Activated CD4-positive, alpha-beta T cell treated with anti-CD3 and anti-CD28 coated beads for 48 hours (primary cell): ENCODE results near the gene APBB1IP.
"Not testable (repeated sequence)": the region's sequence is repeated elsewhere in the genome, so short reads cannot be mapped to it uniquely, and the experiment has no call there.

Experiments
- DNase-seq: peaks from one replicate; pipeline ENCODE4 v3.0.0-alpha.2; 2020

The APBB1IP gene

DNA sequence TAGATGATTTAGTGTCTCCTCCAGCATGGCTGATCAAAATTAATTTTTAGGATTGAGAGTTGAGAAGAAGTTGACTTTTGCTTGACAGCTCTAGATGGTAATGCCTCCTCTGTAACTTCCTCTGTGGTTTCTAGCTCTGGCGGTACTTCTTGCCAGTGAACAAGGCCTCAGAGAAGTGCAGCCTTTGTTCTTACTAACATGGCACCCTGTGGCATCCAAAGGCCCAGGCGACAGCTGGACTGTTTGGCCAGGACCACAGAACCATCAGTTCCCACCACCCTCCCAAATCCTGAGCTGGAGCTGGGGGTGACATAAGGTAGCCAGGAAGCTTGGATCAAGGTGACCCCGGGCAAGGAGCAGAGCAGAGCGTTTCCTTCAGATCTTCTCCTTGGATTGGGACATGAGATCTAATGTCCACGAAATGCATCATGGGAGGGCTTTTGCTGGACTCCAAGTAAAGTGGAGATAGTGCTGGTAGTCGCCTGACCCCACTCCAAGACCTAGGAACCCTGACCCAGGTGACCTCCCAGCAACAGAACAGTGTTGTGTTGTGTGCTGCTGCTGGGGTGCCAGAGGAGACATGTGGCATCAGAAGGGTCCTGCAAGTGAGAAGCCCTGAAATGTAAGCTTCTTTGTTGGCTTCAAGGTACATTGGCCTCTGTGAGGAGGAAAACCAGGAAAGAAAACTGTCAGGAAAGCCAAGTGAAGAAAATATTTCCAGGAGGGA is 41.8 kb downstream of the APBB1IP start:
- DNase-seq: no peak

DNA sequence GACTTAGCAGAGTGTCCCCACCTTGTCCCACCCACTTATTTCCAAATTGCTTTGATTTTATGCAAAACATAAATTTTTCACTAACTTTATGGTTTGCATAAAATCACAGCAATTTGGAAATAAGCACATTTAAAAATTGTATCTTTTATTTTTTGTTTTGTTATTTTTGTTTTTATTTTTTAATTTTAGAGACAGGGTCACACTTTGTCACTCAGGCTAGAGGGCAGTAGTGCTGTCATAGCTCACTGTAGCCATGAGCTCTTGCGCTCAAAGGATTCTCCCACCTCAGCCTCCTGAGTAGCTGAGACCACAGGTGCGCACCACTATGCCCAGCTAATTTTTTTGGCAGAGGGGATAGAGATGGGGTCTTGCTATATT is 43.2 kb downstream of the APBB1IP start:
- DNase-seq: no peak

DNA sequence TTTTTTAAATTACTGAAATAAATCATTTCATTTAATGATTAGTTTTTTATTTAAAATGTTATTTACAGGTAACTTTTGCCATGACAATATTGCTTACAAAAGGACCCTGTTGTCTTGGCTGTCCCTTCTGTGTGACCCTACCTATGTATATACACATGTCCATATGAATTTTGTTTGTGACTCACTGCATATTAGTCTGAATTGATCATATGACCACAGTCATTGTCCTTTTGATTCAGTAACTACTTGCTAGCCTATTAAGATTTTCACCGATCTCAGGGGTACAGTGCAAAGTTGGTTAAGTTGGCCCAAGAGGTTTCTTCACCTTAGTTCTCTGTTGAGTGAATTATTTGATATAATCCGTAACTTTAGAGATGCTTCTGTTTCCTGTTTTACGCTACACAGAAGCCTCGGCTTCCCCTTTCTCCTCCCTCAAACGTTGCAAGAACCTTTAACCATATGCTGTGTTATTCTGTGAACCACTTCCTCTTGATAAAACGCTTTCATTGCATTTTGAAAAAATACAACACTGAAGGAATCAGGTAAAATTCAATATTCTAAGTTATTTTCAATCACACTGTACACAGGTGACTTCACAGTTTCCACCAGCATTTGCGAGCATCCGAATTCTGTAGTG is 43.9 kb downstream of the APBB1IP start:
- DNase-seq: no peak

DNA sequence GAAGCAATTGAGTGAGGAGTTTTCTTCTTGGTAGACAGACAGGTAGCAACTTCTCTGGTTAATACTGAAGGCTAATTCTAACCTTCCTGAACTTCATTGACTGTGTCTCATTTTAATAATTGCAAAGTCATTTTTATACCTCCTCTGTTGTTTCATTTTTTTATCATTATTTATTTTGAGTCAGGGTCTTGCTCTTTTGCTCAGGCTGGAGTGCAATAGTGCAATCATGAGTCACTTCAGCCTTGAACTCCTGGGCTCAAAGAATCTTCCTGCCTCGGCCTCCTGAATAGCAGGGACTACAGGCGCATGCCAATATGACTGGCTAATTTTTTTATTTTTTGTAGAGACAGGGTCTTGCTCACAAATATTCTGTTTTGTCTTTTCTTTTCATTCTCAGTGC is 45.4 kb downstream of the APBB1IP start:
- DNase-seq: no peak

DNA sequence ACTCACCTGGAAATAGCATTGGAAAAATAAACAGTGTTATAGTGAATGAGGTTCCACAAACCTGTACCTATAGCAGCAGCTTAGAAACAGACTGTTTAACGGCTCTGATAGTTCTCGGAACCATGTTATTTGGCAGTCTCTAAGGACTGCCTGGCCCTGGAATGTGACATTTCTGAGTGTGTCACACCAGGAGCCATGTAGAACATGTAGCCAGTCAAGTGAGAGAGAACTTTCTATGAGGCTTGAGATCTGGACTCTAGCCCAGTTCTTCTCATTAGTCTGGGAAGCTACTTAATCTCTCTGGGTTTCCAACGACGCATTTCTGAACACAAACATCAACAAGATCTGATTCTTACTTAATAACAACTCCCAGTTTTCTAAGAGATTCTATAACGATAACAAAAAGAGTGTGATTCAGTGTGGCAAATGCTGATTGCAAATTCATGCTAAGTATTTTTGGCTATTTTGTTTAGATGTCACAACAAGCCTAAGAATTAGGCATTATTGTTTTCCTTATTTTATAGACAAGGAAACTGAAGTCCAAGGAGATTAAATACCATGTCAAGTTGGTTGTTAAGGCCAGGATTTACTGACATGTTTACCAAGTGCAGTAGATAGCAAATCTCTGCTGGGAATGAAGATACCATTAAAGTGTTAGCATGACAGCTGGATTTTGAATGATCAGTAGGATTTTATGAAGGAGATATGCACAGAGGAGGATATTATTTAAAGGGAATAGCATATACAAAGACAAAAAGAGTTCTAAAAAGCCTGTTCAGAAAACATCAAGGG is 47.2 kb downstream of the APBB1IP start:
- no peak for DNase-seq

DNA sequence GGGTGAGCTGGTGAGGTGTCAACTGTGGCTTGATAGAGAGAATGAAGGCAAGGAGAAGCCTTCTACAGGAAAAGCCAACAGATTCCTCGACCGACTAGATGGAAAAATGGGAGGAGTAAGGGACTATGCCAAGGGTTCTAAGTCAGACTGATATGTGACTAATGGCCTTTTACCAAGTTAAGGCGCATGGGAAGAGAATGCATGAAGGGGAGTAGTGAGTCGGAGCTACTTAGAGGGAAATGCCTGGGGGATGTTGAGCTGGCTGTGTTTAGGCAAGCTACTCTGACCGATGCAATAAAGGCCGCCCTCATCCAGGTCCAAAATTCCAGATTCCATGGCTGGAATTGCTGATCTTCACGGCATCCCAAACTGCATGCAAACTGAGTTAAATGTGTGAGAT is 48.2 kb downstream of the APBB1IP start:
- no peak for DNase-seq

DNA sequence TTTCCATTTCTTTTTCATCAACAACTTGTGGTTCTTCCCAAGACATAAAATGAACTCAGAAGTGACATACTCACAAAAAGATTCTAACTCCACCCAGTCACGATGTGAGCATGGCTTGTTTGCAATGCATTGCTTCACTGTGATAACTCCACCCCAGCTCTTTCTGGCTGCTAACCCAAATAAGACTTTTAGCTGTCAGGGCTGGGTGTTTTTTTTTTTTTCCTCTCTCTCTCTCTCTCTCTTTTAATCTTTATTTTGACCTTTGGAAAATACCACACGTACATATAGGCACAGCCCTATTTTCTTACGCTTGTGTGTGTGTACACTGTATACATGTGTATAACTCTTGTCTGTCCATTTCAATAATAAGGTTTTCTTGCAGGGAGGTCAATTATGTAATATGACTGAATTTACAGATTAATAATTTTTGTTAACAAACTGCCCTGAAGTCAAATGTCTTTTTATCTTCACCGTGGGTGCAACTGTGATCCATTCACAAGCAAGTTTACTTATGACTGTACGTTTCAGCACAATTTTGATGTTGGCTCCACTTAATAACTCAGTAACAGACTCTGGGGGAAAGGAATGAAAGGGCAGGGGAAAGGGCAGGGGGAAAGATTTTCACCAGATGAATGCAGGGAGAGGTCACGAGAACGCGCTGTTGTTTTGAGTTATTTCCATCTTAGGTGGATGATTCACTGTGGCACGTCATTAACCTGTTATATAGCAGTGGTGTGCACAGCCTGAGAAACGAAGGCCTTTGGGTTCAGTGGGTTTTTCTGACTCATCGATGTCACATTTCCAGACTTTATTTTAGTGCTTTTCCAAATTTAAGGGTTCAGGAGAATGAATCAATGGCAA is 49.1 kb downstream of the APBB1IP start:
- DNase-seq: peak; percentile 79

DNA sequence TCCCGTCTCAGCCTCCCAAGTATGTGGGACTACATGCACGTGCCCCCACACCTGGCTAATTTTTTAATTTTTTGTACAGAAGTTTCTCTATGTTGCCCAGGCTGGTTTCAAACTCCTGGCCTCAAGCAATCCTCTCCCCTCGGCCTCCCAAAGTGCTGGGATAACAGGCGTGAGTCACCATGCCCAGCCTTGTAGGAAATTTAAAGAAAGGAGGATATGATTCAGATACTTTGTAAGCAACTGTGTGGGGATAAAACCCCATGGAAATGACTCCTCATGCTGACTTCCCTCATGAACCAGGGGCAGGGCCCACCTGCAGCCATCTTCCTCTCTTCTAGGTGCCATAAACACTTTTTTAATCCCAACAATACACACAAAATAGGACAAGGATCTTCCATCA is 50.2 kb downstream of the APBB1IP start:
- DNase-seq: peak; percentile 45

DNA sequence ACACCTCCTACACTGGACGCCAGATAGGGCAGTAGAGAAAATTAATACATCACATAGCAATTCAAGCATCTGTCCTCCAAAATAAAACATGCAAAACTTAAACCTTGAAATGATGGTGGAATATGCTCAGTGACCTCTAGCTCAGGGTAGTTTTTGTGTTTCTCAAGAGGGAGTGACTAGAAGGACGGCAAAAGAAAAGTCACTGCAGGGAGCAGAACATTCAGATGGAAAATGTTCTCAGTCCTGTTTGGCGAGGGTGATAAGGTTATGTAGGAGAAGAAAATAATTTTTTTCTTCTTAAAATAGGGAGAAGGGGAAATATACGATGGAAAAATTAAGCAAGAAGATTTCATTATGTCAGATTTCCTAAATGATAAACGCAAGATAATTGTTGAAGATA is 50.9 kb downstream of the APBB1IP start:
- DNase-seq: no peak

DNA sequence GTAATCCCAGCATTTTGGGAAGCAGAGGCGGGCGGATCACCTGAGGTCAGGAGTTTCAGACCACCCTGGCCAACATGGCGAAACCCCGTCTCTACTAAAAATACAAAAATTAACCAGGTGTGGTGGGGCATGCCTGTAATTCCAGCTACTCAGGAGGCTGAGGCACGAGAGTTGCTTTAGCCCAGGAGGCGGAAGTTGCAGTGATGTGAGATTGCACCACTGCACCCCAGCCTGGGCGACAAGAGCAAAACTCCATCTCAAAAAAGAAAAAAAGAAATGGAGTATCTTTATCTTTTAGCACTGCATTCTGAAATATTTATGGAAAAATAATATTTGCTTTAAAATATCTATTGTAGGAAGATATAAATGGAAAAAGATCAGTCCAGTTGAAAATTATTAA is 52.2 kb downstream of the APBB1IP start:
- DNase-seq: not testable (repeated sequence)

DNA sequence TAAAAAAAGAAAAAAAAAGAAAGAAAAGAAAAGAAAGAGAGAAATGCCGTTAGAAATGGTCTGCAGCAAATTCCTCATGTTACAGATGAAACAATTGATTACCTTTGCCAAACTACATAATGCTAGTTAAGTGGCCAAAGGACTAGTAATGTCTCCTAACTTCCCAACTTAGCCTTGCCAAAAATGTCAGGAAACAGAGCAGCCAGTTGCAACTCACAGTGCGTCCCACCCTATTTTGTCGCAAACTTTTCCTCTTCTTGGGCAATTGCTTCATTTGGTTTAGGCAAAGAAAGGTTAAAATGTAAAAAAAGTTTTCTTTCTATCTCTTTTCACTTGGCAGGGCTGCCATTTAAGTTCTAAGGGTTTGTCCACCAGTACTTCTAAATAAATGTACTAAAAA is 53.1 kb downstream of the APBB1IP start:
- DNase-seq: no peak

DNA sequence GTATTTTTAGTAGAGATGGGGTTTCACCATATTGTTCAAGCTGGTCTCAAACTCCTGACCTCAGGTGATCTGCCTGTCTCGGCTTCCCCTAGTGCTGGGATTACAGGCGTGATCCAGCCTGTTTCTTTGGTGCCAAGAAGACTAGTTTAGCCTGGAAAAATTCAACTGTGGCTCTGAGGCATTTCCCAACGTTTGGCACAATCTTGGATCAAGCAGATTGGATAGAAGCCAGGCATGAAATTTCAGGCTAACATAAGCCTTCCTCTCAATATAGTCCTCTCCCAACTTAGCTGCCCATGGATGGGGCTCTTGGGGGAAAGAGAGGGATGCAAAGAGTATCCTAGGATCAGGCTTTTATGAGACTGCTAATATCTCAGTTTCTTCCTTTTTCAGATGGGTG is 53.8 kb downstream of the APBB1IP start:
- no peak for DNase-seq

DNA sequence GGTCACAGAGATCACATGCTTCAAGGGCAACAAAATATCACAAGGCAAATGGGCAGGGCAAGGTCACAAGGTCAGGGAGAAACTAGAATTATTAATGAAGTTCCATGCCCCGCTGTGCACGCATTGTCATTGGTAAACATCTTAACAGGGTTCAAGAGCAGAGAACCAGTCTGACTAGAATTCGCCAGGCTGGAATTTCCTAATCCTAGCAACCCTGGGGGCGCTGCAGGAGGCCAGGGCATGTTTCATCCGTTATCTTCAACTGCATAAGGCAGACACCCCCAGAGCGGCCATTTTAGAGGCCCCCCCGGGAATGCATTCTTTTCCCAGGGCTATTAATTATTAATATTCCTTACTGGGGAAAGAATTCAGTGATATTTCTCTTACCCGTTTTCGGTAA is 54.6 kb downstream of the APBB1IP start:
- not testable (repeated sequence) for DNase-seq

DNA sequence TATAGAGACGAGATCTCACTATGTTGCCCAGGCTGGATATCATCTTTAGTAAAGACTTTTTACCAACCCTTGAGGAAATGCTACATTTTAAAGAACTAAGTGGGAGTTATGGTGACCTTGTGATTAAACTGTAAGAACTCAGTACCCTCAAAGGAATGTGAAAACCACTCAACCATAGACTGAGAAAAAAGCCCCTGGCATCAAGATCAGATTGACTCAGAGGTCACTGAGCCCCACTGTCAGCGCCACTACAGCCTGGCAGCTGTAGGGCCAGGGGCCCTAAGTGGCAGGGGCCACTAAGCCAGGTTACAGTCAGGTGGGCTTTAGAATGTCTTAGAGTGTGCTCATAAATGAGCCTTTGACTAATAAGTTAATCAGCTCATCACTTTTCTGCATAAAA is 55.9 kb downstream of the APBB1IP start:
- no peak for DNase-seq

DNA sequence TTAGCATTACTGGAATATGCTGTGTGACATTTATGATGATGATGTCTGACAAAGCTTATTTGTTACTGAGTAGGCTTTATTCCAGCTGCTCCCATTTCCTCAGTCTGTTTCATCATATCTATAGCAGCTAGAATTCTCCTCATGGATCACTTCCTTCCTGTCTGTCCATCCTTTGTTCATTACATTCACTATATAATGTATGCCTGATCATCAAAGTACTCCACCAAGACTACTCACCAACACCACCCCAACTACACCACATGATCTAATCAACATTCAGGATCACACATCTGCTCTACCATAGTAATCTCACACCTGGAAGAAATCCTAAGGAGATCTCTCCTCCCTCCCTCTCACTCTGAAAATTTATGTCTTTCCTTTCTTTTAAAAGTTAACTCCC is 61.3 kb downstream of the APBB1IP start:
- no peak for DNase-seq

DNA sequence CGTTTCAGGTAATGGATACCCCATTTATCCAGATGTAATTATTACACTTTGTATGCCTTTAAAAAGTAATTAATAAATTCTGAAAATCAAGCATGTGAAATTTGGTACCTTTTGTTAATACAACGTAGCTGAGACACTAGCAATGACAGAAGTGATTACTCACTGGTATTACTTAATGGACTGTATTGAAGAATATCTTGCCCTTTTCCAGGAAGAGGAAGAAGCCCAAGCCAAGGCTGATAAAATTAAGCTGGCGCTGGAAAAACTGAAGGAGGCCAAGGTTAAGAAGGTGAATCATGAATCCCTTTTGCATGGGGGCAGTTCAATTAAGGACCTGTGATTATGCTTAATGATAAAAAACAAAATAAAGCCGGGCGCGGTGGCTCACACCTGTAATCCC is 64.8 kb downstream of the APBB1IP start:
- no peak for DNase-seq

DNA sequence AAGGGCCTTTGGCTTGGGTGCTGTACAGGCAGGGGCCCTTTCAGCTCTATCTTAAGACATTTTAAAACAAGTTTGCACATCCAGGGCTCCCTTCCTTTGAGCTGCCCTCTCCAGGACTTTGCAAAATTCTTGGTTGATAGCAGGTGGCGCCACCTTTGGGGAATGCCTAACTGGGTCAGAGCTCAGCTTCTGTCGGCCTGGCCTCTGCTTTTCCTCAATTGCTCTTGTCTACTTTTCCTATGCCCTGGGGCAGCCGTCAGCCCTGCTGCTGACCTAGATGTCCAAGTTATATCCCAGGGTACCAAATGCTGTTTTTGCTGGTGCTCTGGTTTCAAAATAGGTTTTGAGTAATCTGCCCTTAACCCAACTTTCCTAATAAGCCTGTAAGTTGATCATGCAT is 65.8 kb downstream of the APBB1IP start:
- no peak for DNase-seq

DNA sequence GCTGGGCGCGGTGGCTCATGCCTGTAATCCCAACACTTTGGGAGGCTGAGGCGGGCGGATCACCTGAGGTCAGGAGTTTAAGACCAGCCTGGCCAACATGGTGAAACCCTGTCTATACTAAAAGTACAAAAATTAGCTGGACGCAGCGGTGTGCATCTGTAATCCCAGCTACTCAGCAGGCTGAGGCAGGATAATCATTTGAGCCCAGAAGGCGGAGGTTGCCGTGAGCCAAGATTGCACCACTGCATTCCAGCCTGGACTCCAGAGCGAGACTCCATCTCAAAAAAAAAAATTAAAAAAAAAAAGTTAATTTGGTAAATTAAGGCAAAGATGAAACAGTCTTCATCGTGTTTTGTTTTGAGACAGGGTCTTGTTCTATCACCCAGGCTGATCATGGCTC is 66.3 kb downstream of the APBB1IP start:
- not testable (repeated sequence) for DNase-seq

DNA sequence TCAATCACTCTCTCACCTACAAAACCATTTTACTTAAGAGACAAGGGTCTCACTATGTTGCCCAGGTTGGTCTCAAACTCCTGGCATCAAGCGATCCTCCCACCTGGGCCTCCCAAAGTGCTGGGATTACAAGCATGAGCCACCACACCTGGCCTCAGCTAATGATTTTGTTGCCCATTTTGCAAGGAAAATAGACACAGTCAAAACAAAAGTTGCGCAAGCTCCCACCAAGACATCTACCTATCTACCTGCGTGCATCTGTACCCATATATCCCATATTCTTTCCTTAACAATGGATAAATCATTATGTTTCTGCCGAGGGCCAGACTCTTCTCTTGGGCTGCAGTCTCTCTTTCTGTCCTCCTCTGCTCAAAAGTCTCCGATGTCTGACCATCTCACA is 67.3 kb downstream of the APBB1IP start:
- DNase-seq: no peak

DNA sequence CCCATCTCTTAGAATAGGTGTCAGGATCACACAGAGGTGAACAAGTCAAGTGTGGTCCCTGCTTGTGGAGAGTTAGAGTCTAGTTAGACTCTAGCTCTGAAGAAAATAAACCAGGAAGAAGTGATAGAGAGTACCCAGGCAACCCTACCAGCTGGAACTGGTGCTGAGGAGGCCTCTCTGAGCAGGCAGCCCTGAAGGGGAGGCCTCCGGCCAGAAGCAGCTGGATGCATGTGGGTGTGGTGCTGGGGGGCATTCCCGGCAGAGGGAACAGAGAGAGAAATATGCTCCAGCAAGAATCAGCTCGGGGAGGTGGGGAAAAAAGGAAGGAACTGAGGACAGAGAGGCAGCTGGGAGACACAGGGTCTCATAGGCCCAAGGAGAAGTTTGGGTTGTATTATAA is 68.6 kb downstream of the APBB1IP start:
- no peak for DNase-seq

DNA sequence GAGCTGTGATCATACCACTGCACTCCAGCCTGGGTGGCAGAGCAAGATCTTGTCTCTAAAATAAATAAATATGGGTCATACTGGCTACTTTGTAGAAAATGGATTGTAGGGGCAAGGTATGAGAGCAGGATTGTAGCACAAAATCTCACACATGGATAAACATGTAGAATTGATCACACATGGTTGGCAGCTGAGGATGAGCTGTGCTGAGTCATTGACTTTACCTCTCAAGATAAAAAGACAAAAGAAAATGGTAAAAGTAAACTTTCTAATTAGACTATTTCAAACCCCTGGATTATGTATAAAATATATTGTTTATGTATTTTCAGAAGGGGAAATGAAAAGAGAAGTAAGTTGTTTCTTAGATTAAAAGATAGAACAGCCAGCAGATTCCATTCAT is 69.3 kb downstream of the APBB1IP start:
- DNase-seq: no peak

DNA sequence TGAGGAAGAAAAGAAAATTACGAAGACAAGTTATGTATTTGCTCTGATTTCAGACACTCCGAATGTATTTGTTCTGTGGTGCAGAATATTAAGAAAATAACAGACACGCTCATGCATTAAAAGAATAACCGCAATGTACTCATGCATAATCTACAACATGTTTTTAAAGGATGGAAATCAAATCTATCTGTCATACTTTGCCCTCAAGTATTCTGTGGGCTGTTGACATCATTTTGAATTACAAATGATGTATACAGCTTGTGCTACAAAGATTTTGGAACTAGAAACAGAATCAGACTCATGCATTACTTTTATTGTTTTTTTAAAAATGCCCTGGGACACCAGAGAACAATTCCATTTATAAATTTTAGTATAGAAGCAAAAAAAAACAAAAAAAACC is 69.9 kb downstream of the APBB1IP start:
- no peak for DNase-seq

DNA sequence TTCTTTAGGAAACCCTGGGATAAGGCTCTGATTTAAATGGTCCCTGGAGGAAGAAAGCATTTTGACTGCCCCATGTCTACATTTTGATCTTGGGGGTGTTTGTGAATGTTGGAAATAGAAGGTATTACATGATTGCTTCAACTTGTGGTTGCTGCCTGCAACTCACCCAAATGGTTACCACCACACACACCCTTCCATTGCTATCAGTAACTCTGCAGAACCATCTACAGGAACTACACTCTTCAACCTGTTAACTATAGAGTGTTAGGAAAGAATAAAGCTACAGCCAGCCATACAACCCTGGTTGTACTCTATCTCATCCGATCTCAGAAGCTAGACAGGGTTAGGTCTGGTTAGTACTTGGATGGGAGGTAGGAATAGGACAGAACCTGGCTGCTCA is 71.2 kb downstream of the APBB1IP start:
- DNase-seq: no peak
